Stimulated activated CD8-positive, alpha-beta memory T cell treated with anti-CD3 and anti-CD28 coated beads, Interleukin-7, amount 100 ng/mL, for 1 hour (primary cell): Measurements from ENCODE around the gene STX4.

Source experiments
- DNase-seq, 2 donors: peaks; one replicate each; pipeline ENCODE4 v3.0.0-alpha.2; 2020; ENCODE audit warnings: low read depth in 2 of 2

The STX4 gene

DNA sequence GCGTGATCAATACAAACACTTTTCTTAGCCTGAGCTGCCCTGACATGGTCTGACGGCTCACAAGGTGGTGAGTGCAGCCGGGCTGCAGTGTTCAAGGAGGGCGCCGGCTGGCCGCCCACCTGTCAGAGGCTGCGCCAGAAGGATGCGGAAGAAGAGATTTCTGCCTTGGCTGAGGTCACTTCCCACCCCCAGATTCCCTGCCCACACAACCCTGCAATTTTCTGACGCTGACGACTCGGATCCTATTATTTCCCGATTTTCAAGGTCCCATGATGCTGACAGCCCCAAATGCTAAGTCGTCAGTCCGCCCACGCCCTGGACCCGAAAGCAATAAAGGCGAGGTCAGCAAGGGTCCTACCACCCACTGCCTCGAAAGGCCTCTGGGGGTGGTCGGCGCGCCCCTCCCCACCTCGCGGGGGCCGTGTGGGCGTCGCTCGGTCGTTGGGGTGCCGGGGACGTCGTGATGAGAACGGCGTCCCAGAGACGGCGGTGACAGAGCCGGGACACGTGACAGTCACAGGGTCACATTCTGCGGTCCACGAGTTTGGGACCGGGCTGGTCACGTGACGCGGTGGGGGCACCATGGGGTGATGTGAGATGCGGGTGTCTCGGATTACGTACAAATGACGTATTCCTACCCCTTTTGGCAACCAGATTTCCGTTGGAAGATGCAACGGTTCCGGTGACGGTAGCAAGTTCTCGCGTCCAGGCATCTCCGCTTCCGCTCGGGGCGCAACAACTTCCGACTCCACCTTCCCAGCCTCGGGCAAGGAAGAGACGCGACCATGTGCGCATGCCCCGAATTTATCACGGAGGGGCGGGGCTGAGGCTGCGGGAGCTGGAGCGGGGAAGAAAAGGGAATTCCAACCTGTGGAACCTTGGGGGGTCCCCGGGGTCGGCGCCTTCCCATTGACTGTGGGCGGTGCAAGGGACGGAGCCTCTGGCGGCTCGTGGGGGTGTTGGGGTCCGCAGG is at the start of gene STX4:
Gene STX4 (plus strand): TSS at position 823 of the 973 bp plus-strand sequence. CDS start 248 bp downstream, outside the sequence.
- peak; percentile 93 to 94 for DNase-seq

- no peak for DNase-seq
Measured at GRCh38 chr16:30983898-30984610, 49.3 kb upstream of the STX4 start.

DNA sequence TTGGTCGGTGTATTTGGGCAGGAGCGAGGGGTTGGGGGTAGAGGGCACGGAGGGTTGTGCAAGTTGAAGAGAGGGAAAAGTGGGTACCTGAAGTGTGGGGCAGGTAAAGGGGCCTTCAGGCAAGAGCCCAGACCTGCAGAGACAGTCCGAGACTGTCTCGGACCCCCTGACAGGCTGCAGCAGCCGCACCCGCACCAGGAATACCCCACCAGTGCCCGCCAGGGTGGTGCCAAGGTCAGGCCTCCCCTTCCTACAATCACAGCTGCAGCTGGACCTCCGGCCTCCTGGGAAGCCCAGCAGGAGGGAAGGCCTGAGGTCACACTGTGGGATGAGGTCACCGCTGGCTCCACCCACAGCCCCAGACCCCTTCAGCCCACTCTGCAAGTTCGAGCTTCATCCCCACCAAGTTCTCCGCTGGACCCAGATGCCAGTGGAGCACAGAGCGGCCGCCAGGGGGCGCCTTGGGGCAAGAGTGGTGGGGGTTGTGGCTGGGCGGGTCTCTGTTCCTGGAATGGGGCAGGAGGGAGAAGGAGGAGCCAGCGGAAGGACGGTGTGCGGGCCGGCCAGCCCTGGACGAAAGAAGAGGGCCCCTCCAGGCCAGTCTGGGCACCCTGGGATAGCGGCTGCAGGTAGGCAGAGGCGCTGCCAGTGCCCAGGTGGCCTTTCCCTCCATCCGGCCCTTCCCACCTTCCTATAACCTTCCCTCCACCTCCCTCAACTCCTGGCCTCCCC is 48.5 kb upstream of the STX4 start, which contains the start of gene HSD3B7:
Gene HSD3B7 (plus strand): TSS at position 539 of the 732 bp plus-strand sequence. CDS start 452 bp downstream, outside the sequence.
- DNase-seq = peak; percentile 63 to 74

DNA sequence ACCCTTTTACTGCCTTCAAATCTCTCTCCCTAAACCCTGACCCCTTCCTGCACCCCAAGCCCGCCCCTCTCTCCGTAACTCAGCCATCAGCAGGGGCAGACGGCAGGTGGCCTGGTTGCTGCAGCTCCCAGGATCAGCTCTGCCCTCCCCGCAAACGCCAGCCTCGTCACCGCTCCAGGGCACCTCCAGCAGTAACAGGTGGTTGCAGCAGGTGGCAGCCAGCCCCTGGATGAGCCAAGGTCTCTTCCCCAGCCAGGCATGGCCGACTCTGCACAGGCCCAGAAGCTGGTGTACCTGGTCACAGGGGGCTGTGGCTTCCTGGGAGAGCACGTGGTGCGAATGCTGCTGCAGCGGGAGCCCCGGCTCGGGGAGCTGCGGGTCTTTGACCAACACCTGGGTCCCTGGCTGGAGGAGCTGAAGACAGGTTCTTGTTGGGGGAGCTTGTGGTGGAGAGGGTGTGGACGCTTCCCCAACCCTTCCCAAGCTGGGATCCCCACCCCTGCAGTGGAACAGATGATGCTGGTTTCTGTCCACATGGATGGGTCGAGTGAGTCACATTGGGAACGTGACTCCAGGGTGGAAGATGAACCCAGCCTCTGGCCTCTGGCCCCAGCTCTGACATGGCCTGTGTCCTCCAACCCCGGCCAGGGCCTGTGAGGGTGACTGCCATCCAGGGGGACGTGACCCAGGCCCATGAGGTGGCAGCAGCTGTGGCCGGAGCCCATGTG is 47.8 kb upstream of the STX4 start:
- no peak for DNase-seq

DNA sequence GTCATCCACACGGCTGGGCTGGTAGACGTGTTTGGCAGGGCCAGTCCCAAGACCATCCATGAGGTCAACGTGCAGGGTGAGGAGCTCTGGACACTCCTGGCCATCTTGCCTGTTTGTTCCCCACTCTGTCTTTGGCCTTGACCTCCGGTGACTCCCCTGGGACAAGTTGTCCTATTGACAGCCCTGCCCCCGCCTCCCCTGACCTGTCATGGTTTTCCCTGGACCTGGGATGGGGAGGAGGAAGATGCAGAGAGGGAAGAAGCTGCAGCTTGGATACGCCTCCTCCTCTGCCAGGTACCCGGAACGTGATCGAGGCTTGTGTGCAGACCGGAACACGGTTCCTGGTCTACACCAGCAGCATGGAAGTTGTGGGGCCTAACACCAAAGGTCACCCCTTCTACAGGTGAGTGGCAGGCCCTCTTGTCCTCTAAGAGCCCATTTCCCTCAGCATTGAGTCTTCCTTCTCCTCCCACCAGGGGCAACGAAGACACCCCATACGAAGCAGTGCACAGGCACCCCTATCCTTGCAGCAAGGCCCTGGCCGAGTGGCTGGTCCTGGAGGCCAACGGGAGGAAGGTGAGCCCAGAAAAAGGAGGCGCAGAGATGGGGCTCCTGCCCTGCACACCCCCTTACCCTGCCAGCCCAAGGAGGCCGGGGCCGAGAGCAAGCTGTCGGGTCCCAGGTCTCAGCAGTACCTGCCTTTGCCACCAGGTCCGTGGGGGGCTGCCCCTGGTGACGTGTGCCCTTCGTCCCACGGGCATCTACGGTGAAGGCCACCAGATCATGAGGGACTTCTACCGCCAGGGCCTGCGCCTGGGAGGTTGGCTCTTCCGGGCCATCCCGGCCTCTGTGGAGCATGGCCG is 47.0 kb upstream of the STX4 start:
- no peak for DNase-seq

DNA sequence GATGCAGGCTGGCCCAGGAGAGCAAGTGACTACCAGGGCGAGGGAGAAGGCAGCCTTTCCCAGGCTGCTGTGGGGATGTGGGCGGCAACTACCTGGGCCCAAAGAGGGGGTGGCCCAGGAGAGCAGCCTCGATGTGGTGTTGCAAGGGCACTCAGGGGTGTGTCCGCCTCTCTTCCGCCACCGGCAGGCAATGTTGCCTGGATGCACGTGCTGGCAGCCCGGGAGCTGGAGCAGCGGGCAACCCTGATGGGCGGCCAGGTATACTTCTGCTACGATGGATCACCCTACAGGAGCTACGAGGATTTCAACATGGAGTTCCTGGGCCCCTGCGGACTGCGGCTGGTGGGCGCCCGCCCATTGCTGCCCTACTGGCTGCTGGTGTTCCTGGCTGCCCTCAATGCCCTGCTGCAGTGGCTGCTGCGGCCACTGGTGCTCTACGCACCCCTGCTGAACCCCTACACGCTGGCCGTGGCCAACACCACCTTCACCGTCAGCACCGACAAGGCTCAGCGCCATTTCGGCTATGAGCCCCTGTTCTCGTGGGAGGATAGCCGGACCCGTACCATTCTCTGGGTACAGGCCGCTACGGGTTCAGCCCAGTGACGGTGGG is 45.7 kb upstream of the STX4 start:
- no peak for DNase-seq

- DNase-seq = no peak
Measured at GRCh38 chr16:30989469-30990047, 43.8 kb upstream of the STX4 start.

DNA sequence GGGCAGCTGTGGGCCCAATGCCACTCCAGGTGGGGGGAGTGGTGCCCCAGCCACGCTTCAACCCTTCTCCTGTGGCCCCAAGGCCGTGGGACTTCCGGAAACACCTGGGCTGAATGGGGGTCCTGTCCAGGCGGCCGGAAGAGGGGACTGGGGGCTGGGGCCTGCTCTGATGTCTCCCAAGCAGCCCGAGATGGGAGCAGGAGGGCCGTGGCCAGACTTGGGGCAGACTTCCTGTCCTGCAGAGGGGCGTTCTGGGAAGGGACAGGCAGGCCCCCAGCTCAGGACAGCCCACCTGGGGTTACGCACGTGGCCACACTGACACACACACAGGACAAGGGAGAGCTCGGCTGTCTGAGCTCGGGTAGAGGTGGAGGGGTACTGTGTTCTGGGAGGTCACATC is 43.3 kb upstream of the STX4 start:
- DNase-seq = no peak

GRCh38 chr16:30991052-30991451 is 42.3 kb upstream of the STX4 start:
- no peak for DNase-seq

- no peak for DNase-seq
Measured at GRCh38 chr16:30992276-30992780, 41.0 kb upstream of the STX4 start.

GRCh38 chr16:30992931-30993816 is 40.2 kb upstream of the STX4 start:
- DNase-seq = no peak

DNA sequence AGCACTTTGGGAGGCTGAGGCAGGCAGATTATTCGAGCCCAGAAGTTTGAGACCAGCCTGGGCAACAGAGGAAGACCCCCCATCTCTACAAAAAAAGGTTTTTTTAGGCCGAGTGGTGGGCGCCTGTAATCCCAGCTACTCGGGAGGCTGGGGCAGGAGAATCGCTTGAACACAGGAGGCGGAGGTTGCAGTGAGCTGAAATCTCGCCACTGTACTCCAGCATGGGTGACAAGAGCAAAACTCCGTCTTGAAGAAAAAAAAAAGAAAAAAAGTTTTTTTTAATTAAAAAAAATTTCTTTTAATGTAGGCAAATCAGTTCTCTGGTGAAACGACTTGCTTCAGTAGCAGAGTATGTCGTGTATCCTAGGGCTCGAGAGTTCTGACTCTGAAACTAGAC is 37.4 kb upstream of the STX4 start:
- no peak for DNase-seq

DNA sequence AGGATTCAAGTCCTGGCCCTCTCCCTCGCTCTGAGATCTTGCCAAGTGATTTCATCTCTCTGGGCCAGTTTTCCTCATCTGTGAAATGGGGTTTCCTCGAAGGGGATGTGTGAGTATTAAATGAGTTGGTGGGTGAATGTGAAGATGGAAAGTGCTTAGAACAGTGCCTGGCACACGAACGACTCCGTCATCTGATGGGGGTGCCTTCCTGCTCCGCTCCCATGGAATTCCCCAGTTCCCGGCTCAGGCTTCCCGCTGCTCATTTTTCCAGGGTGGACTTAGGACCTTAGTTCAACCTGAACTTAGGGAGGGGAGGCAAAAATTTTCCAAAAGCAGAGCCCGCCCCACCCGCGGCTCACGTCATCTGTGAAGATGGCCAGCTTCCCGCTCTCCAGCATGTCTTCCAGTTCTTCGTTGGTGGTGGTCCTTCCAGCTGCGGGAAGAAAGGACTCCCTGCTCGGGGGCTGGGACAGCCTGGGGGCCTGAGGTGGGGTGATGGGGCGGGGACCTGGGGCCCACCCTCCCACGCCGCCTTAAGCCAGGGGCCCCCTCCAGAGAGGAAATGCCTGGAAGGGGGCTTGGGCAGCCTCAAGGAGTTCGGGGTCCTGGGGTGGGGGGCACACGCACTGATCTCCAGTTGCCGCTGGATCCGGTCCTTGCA is 36.9 kb upstream of the STX4 start:
- DNase-seq = no peak

DNA sequence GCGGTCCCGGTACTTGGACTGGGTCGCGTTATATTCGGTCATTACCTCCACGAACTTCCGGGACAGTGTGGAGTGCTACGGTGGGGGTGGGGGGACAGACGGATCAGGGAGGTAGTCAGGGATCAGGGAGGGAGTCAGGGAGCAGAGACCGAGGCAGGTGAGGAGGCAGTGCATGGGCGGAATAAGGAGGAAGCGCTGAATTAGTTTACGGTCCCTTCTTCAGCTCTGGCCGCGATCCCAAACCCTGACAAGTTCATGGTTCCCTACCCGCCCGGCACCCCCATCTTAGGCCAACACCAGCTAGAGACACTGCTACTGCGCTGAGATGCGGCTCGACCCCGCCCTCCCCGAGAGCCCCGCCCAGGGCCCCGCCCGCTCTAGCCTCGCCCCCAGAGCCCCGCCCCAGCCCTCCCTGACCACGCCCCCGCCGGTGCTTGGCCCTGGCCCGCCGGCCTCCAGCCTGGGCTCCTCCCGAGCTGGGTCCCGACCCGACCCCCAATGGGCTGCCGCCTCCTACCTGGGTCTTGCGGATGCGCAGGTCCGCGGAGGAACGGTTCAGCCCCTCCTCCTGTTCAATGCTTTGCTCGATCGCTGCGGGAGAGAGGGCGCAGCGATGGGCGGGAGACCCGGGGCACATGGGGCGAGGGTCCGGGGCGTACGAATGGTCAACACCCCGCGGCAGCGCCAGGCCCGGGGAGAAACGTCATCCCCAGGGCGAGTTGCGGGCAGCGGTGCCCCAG is 36.2 kb upstream of the STX4 start:
- peak; percentile 69 to 70 for DNase-seq

GRCh38 chr16:30997725-30998711 is 35.3 kb upstream of the STX4 start:
- no peak for DNase-seq
